ENCODE data around the gene GKN2.

GKN2 gene

GRCh38 chr2:68936889-68937288 lies 15.8 kb downstream of the GKN2 start:
- no peak overlapping the region for H3K4me3 ChIP-seq (ENCODE audit: low read length)
- peak; percentile 22 for DNase-seq (ENCODE audit: low read depth)
- TF ChIP-seq CTCF (conservative IDR thresholded peaks at IDR 0.05; ENCODE audit: low read length) = no peak

DNA sequence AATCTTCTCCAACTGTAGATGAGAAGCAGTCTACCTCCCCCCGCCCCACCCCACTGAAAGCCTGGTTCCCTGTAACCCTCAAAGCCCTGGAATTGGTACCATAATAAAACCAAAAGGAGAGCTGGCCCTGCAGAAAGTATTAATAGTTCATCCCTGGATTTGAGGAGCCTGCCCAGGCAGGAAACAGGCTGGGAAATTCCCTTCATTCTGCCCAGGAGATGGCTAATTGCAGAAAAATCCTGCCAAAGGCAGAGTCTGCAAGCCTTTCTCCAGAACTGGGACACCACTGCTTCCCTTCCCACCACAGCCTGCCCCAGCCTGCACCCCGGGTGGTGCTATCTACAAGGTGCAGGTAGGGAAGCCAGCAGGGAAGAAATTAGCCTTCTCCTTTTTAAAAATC lies 16.3 kb downstream of the GKN2 start:
- no peak overlapping the region for H3K4me3 ChIP-seq (ENCODE audit: low read length)
- DNase-seq (ENCODE audit: low read depth) = peak; percentile 68
- TF ChIP-seq CTCF (conservative IDR thresholded peaks at IDR 0.05; ENCODE audit: low read length) = no peak; the same call in 1 of the 2 replicates

DNA sequence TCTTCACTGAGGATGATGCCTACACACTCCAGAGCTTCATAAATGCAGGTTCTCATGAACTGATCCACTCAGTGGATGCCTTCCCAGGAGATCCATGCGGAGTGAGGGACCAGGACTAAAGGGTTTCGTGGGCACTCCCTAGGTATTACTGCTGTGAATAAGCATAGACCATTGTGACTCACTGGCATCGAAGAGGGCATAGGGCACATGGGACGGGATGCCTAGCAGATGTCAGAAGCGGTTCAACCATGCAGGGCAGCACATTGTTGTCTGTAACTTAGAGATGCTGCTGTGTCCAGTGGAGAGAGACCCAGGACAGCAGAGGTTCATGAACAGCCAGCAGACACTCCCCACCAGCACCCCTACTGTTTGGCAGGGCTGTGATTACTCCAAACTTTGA lies 17.2 kb downstream of the GKN2 start:
- no peak for DNase-seq (ENCODE audit: low read depth)
- no peak for TF ChIP-seq CTCF (conservative IDR thresholded peaks at IDR 0.05; ENCODE audit: low read length)
- H3K4me3 ChIP-seq (ENCODE audit: low read length) = no peak overlapping the region

- TF ChIP-seq CTCF (conservative IDR thresholded peaks at IDR 0.05; ENCODE audit: low read length) = no peak
- no peak for DNase-seq (ENCODE audit: low read depth)
- no peak overlapping the region for H3K4me3 ChIP-seq (ENCODE audit: low read length)
Measured at GRCh38 chr2:68934021-68934420, 18.7 kb downstream of the GKN2 start.

DNA sequence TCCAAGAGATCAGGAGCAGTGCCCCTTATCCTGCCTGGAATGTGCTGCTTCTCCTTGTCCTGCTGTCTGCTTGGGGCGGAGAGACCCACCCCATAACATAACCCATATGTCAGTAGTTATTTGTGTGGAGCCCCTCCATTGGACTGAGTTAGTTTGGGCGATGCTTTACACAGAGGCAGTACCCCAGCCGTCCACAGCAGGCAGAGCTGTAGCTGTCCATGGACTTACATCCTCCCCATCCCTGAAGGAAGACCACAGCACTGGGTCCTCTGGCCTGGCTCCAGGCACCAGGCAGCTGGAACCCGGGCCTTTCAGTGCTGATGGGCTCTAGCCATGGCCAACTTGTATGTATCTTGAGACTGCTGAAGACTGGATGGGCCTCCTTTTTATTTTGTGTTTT lies 20.3 kb downstream of the GKN2 start:
- DNase-seq (ENCODE audit: low read depth) = no peak
- no peak overlapping the region for H3K4me3 ChIP-seq (ENCODE audit: low read length)
- TF ChIP-seq CTCF (conservative IDR thresholded peaks at IDR 0.05; ENCODE audit: low read length) = no peak

DNA sequence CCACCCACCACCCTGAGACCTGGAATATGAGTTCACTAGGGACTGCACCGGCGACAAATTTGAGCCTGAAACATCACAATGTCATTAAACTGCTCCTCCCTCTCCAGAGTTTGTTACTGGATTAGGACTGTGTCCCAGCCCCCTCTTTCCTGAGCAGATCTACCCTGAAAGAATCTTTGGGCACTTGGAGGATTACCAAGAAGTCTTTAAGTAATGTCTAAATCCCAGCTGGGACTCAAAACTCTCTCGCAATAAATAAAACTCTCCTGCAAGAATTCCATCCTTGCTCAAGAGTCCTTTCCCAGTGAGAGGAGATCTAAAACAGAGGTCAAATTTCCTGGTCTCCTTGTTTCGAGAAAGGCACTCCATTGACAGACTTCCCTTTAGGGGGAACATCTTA lies 20.9 kb downstream of the GKN2 start:
- TF ChIP-seq CTCF (conservative IDR thresholded peaks at IDR 0.05; ENCODE audit: low read length) = no peak
- H3K4me3 ChIP-seq (ENCODE audit: low read length) = no peak overlapping the region
- DNase-seq (ENCODE audit: low read depth) = peak; percentile 84

DNA sequence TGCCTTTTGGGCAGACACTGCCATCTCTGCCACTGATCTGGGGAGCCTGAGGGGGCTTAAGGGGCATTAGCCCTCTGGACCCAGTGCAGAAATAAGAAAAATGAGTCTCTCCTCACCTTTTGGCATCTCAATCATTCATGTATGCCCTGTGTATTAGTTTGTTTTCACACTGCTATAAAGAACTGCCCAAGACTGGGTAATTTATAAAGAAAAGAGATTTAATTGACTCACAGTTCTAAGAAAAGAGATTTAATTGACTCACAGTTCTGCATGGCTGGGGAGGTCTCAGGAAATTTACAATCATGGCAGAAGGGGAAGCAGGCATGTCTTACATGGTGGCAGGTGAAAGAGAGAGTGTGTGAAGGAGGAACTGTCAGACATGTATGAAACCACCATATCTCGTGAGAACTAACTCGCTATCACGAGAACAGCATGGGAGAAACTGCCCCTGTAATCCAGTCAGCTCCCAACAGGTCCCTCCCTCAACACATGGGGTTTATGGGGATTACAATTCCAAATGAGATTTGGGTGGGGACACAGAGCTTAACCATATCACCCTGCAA lies 21.5 kb downstream of the GKN2 start:
- no peak for DNase-seq (ENCODE audit: low read depth)
- no peak for TF ChIP-seq CTCF (conservative IDR thresholded peaks at IDR 0.05; ENCODE audit: low read length)
- H3K4me3 ChIP-seq (ENCODE audit: low read length) = no peak overlapping the region

All from AG10803 (cell line).